Measurements from ENCODE around the gene METTL25B.

DNA sequence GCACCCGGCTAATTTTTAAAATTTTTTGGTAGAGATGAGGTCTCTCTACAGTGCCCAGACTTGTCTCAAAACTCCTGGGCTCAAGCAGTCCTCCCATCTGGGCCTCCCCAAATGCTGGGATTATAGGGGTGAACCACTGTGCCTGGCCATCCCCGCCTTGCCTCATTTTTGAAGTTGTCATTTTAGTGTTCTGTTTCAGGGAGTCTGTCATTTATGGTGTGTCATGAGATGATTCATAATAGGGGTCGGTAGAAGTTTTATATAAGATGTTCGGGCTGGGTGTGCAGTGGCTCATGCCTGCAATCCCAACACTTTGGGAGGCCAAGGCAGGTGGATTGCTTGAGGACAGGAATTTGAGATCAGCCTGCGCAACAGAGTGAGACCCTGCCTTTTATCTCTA is 47.5 kb downstream of the METTL25B start:
- TF ChIP-seq, protein P1, sequence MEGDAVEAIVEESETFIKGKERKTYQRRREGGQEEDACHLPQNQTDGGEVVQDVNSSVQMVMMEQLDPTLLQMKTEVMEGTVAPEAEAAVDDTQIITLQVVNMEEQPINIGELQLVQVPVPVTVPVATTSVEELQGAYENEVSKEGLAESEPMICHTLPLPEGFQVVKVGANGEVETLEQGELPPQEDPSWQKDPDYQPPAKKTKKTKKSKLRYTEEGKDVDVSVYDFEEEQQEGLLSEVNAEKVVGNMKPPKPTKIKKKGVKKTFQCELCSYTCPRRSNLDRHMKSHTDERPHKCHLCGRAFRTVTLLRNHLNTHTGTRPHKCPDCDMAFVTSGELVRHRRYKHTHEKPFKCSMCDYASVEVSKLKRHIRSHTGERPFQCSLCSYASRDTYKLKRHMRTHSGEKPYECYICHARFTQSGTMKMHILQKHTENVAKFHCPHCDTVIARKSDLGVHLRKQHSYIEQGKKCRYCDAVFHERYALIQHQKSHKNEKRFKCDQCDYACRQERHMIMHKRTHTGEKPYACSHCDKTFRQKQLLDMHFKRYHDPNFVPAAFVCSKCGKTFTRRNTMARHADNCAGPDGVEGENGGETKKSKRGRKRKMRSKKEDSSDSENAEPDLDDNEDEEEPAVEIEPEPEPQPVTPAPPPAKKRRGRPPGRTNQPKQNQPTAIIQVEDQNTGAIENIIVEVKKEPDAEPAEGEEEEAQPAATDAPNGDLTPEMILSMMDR (IDR thresholded peaks at IDR 0.05; ENCODE audit: insufficient read depth, low read length, poor library complexity, severe bottlenecking) = no peak
- no peak for TF ChIP-seq EZH2phosphoT487 (conservative IDR thresholded peaks at IDR 0.05; ENCODE audit: low read length)

All from SU-DHL-6 (cell line).